Mammary epithelial cell (primary cell): ENCODE data around the gene STOX2.

ENCODE experiments used
- CTCF ChIP-seq, 2 donors: IDR thresholded peaks in 1 of 2; conservative IDR thresholded peaks in 1 of 2; 2 replicates each; pipeline ENCODE4 v1.5.1; 2011 to 2012; ENCODE audit warnings: inconsistent platforms in 2 of 2, low read length in 2 of 2, mild to moderate bottlenecking in 2 of 2, control low read depth in 1 of 2, low read depth in 1 of 2; ENCODE audit not compliant: insufficient read depth in 1 of 2; ENCODE audit errors: extremely low read depth in 1 of 2
- EZH2 ChIP-seq: IDR thresholded peaks from 2 replicates; pipeline ENCODE4 v1.6.1; 2012; ENCODE audit warnings: low read length, inconsistent platforms, borderline replicate concordance

DNA sequence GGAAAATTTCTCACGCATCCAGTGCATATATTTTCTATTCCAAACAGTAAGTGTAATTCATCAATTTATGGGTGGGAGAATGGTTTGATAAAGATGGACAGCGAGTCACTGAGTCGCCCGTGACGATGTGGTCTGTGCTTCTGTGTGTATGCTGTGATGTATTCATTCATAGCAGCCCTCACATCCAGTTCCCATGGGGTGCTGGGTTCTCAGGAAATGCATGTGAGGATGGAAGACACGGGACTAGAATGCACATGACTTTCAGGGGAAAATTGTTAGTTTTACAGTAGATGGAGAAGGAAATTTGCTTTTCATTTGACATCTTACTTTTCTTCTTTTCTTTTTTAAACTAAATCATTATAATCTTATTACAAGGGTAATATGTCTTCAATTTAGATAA is 152.9 kb downstream of the STOX2 start:
- TF ChIP-seq CTCF (conservative IDR thresholded peaks at IDR 0.05 in 1 of 2, IDR thresholded peaks at IDR 0.05 in 1 of 2; ENCODE audit: extremely low read depth in 1 of 2, insufficient read depth in 1 of 2, low read depth in 1 of 2, low read length in 2 of 2), result no peak
- TF ChIP-seq EZH2, result no peak
